IPS-NIHi11 (cell line): ENCODE measurements around the gene MAX.
"Not testable (repeated sequence)": the region's sequence is repeated elsewhere in the genome, so short reads cannot be mapped to it uniquely, and the experiment has no call there.

Source experiments
- DNase-seq: peaks from one replicate; pipeline ENCODE4 v3.0.0; 2012; ENCODE audit warnings: mixed read lengths, low spot score

Gene MAX

DNA sequence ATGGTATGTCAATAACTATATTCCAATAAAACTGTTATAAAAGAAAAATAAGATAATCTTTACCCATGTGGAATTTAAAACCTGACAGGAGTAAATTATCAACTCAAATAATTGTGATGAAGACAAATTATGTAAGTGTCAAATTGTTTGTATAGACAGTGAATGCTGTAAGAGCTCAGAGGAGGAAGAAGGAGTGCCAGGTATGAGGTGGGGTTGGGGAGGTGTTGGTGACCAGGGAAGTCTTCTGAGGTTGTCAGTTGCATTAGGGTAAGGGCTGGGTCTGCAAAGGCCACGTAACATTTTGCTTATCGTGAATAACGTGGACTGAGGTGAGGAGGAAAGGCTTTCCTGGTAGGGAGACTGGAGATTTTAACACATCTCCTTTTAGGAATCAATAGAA, 2.5 kb upstream of the MAX start:
- DNase-seq = no peak

DNA sequence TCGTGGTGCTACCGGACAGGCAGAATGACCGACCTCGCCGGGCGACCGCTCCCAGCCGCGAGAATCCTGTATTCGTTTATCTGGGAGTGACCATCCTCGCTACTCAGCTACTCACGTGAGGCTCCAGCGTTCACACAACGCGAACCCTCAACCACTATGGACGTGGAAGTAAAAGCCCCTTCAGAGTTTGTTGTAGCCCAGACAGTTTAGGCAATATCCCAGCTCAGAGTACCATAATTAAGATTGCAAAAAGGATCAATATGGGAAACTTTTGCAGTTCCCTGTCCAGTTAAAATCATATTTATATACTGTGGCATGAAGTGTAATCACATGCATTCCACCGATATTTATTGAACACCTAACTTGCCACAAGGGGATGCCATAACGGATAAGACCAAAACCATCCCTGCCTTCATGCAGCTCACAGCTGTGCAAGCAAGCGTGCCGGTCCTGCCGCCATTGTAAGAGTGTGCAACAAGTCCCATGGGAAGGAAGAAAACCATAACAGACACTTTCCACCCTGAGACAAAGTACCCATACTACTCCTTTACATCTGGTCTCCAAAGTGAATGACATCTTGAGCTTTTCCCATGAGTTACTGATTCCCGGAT, 938 bp upstream of the MAX start:
- DNase-seq = no peak

DNA sequence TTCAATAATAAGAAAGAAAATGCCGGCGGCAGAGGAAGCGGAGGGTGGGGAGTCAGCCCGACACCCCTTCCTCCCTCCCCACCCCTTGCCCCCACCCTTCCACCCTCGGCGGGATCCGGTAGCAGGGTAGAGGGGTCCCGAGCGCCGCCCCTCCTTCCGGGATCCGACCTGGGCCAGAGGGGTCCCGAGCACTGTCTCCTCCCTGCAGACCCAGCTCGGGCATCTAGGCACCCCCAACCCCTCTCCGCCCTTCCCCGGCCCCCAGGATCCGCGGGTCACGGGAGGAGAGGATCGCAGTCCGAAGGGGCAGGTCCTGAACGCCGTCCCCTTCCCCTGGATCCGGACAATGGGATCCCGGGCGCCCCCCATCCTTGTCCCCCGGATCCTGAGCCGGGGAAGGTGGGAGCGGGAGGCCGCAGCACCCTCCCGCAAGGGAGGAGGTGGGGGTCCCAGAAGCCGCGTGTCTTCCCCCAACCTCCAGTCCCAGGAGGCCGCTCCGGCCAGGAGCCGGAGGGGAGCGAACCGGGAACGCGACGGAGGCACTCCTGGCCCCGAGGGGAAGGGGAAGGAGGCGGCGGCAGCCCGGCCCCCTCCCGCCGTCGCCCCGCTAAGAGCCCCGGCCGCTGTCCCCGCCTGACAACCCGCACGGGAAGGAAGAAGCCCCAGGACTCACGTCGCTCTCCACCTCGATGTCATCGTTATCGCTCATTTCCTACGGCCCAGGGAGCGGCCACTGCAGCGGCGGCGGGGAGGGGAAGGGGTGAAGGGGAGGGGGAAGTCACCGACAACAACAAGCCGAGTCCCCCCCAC, 481 bp downstream of the MAX start:
- peak; percentile 50 for DNase-seq

DNA sequence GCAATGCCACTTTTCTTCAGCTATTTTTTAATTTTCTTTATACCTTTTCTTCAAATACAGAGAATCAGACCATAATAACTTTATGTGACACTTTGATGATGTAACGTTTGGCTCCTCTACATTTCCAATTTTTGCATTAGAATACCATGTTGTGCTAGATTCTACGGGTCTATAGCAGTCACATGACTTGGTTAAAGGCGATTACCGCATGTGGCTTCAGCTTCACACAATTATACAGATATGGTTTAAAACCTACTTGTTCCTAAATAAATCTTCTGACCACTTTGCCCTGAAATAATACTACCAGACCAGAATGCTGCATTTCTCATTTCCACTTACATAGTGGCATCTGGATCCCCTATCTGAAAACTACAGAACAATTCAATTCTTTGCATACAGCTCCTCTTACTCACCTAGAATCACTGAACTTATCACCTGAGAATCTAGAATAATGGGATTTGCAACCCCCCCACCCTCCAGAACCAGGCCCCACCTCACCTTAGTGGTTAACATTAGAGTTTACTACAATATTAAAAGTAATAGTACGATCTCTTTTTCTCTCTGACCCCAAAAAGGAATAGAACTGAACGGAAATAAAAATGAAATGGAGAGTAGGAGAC, 1.3 kb downstream of the MAX start:
- DNase-seq = no peak

DNA sequence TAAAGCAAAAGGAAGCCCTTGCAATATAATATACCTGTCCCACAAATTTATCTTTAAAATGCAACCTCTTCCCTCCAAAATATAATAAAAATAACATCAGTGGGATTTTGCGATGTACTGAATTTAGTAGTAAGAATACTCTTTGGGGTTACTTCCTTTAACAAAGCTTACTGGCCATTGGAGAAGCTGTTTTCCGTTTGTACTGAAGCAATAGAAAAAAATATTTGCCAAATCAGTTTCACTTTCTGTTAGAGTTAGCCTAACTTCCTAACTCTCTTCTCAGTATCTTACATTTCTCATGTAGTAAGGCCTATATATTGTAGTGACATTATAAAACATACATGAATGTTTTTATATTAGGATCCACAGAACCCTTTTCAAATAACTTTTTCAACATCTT, 3.7 kb downstream of the MAX start:
- DNase-seq = no peak

DNA sequence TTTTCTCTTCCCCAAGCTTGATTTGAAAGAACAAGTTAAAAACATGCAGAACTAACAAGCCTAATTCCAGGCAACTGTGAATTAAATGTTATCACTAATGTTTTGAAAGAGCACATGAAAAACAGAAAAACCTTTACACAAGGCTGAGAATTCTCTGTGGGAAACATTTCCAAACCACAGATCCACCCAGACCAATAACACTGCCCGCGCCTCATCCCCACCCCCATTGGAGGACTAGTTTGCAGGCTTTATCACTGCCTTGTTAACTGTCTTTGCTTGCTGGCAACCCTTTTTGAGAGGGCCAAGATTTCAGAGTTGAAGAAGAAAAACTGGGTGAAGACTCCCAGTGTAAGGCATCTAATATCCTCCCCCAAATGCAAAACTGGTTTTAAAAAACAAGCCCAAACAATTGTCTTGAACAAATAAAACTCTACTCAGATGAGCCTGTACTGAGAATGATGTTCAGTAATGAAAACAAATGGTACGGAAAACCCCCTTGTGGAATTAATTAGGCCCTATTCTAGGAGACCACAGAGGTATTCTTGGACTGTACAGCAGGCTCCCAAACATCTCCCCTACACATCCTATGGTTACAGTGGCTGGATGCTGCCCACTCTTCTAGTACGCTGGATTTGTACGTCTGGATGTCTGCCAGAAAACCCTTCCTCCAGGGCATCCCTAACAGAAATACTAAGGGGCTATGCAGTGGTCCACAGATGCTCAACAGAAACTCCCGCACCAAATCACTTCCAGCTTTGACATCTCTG, 5.8 kb downstream of the MAX start:
- no peak for DNase-seq

DNA sequence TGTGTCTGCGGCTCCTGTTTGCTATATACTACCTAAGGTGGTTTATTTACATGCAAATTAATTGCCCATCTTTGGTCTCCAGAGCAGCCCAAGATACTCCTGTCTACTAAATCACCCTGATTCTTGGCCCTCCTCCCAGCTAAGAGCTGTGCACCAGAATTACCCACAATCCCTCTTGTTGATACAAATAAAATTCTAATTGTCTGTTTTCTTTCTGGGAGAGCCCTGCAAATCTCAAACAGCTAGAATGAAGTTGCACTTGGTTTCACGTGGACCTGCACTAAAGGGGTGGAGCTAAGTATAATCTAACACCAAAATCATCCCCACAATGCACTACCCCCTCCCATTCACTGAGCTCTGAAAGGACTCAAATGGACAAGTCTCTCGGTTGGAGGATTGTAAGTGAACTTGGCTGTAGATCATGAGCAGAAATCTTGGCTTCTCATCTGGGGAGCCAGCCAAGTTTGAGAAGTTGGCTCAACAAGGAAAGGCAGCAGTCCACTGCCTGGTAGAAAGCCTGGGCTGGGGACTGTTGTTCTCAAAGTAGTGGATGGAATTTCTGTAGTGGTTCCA, 6.6 kb downstream of the MAX start:
- no peak for DNase-seq

DNA sequence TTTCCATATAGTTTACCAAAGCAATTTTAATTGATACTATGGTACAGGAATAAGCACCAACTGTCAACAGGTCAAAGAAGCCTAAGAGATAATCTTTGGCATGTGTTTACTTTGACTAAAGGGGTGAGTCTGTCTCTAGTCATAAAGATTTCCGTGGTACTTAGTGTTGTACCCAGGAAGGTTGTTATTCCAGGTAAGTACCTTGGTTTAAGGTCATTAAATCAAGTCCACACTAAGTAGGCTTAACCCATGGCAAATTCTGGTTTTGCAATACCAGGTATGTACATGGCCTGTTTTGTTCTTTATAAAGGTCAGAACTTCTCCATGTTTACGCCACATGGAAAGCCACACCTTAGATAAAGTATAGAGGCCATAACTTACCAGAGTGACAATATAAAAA, 10.0 kb downstream of the MAX start:
- no peak for DNase-seq

DNA sequence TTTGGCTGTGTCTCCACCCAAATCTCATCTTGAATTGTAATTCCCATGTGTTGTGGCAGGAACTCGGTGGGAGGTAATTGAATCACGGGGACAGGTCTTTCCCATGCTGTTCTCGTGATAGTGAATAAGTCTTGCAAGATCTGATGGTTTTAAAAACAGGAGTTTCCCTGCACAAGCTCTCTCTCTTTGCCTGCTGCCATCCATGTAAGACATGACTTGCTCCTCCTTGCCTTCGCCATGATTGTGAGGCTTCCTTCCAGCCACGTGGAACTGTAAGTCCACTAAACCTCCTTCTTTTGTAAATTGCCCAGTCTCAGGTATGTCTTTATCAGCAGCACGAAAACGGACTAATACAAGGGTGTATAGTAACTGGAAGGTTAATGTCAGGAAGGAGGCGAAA, 14.5 kb downstream of the MAX start:
- not testable (repeated sequence) for DNase-seq

DNA sequence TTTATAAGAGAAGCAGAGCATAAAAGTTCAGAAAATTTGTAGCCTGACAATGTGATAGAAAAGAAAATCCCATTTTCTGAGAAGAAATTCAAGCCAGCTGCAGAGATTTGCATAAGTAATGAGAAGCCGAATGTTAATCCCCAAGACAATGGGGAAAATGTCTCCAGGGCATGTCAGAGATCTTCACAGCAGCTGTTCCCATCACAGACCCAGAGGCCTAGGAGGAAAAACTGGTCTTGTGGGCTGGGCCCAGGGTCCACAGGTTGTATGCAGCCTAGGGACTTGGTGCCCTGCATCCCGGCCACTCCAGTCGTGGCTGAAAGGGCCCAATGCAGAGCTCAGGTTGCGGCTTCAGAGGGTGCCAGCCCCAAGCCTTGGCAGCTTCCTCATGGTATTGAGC, 15.6 kb downstream of the MAX start:
- DNase-seq = not testable (repeated sequence)

DNA sequence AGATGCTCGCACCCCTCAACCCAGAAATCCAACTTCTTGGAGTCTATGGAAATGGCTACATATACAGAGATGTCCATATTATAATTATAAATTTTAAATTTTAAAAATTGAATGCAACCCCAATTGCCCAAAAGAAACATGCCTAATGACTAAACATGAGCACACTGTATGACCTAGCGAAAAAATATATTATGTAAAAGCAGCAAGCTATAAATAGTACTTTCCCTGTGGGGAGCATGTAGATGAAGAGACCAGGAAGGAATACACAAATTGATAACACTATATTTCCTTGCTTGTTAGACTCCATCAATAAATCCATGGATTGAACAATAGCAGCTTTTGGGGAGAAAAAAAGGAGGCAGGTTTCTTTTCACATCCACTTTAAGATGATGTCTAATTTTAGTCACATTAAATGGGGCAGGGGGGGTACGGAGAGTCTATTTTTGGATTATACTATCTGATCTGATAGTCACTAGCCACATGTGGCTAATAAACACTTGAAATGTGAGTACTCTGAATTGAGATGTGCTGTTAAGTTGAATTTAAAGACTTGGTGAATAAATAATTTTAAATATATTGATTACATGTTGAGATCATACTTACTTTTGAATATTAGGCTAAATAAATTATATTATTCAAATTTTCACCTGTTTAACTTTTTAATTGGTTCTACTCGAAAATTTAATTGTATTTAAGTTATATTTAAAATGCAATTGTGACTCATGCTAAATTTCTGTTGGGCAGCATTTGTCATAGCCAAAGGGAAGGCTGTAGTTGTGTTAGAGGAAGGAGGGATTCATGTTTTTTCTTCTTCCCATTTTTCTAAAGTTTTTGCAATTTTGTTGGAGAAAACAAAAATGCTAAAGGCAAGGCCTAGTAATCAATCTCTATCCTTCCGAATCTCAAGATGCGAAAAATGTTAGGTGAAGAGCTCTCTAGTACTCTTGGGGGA, 17.5 kb downstream of the MAX start:
- no peak for DNase-seq

DNA sequence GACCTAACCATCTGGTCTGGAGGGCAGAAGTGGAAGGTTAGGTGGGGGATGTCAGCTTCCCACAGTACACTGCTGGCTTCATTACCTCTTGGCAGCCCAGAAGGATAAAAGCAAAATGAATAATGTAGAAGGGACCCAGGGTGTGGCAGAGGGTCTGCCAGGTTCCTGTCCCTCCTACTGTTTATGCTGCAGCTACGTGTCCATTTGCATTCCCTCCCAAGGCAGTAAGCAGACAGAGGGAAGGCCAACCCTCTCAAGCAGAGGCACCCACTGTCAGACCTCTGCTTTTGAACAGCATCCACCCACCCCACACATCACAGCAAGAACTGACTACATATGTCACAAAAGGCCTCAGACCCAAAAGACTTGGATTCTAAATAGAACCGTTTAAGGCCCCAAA, 19.4 kb downstream of the MAX start:
- no peak for DNase-seq

DNA sequence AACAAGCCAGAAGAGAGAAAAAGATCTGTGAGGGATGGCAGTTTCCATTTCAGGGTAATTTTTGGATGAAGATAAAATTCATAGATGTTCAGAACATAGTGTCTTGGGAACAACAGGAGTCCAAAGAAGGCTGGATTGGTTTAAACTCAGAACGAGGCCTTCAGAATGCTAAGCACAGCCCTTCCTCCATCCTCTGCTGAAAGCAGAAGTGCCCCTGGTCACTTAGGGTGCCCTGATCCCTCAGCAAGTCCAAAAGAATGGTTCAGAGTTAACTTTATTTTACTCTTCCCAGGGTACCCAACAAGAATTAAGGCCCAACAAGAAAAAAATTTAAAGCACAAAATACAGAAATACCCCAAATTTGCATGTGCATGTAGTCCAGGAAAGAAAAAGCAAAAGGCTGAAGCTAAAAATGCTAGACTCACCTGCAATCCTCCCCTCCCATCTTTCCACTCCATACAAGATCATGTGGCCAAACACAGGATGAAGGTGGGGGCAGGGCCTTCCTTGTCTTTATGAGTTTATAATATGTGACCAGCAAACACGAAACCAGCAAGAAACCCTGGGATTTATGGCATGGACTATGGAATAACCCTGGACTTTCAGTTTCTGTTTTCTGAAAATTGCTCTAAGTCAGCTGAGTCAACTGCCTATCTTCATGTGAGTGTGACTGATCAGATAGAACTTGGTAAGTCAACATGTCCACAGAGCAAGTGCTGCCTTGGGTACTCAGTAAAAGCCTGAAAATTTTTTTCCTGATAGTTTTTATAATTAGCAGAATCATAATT, 21.2 kb downstream of the MAX start:
- no peak for DNase-seq

DNA sequence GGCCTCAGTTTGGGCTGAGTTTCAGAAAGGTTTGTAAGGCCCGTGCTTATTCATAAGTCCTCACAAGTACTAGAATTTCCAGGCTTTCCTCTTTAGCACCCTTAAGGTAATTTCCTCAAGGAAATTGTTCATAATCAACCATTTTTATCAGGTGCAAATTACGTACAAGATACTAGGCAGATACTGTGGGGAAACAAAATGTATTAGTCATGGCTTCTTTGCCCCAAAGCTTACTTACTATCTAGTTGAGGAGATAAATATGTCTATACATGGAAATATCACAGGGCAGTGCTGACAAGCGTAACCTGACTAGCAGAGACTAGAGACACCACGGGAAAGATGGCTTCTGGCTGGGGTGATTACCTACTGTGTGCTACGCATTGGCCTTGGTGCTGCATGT, 22.5 kb downstream of the MAX start:
- no peak for DNase-seq

DNA sequence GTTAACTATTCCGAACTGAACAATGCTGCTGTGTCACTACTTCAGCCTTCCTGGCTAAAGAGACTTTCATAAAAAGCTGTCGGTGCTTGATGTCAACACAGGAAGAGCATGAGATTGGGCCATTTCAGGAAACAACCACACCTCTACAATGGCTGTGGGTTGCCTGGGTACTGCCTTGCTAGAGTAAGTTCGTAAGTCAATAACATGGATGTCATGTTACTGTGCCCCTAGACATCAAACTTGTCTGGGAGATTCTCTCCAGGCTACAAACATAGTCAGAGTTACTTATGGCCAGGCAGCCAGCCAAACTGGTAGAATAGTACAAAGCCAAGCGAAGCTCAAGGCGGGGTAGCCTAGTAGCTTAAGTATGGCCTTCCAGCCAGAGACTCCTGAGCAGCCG, 23.1 kb downstream of the MAX start:
- DNase-seq = no peak

DNA sequence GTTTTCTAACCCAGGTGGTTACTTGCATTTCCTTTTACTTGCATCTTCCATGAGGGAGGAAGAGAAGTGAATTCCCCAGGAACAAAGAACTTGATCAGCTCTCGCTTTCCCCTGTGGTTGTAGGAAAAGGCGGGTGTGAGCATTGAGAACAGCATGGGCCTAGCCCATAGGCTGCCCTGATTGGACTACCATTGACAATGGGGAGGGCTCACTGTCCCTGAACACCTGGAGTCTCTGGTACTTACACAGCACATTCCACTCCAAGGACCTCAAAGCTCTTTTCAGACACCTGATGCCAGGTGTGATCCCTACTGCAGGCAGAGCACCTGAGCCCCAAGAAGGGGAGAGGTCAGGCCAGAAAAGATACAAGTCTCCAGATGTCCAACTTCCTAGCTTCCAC, 25.0 kb downstream of the MAX start:
- DNase-seq = no peak

DNA sequence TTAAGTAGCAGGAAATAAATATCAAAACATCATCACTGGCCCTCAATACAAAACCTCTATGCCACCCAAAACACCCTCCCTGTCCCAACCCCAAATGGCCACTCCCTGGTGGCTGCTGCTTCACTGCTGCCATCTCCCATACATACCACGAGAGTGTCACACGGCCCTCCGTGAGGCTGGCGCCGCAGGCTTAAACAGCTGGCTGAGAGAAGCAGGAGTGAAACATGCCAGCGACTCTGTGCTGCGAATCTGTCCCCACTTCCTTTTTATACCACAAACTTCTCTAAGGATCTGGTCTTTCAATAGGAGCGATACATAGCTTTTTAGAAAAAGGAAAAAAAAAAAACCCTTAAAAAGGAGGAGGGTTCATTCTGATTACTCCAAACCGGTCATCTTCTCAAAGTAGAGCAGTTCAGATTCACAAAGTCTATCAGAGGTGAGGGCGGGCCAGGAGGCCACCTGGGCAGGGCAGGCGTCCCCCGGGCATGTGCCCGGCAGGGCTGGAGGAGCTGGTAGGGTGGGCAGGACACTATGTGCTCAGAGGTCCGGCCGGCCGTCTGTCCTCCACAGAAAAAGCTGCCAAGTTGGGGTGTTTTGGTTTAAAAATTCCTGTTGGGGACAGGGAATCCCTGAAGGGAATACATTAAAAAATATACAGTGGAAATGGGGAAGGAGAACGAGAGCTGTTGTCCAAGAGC, 26.5 kb downstream of the MAX start:
- no peak for DNase-seq

DNA sequence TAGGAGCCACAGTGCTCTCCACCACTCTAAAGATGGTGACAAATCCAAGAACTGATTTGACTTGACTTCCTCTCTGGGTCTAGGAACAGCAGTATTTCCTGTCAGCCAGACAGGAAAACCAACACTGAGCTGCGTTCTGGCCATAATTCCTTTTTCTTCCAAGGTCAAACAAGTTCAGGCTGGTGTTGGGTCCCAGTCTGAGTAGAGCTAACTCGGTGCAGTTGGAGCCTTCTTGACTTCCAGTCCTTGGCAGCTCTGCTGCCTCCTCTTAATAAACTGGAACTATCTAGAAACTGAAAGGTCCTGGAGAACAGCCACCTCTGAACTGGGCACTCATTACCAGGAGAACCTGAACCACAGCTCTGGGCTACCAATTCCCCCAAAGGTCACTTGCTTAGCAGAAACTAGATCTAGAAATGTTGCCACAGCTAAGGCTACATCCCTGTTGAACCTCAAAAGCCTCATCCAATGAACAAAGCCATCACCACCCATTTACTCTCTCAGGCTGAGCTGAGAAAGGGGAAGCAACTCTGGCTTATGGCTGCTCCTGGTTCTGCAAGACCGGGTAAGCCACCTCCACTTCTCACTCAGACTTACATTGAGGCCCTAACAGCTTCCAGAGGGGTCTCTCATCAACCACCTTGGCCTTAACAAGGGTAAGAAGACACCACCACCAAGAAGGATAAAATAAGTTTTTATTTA, 27.7 kb downstream of the MAX start:
- DNase-seq = no peak

DNA sequence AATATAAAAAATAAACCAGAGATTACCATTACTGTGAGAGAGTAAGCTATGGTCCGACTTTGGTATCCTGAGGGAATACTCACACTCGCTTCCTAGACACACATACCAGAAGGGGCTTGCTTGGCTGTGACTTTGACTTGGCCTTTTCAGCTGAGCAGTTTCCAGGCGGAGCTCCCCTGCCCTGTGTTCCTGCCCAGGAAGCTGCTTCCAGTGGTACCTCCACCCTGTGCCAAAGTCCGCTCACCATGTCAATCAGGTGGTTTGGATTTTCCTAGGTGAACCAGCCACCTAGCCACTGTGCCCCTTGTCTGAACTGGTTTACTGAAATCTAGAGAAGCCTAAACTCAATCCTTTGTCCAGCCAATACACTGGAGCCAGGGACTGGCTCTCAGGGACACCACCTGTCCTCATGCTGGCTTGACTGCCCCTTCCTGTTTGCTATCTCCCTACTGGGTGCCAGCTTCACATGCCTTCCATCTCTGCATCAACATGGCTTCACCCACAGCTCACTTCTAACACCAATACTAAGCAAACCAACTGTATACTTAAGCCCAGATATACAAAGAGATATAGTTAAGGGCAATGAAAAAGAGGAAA, 28.6 kb downstream of the MAX start:
- no peak for DNase-seq
